ENCODE data around the gene EIF3L.

EIF3L gene

DNA sequence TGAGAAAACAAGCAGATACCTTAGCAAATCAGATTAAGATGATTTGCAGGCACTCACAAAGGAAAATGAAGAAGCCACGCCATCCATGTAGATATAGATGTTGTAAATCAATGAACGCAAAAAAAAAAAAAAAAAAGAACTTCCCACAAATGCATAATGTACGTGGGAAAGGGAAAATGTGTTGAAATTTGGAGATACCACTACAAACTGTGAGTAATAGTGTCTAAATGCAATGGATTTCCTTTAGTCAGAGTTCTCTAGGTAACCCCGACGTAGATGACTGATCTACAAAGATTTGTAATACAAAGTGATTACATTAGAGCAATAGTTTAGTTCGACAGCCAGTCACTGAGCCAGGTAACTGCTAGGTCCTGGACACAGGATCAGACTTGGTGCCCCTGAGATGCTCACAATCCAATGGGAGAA is 4.3 kb upstream of the EIF3L start:
- H3K9me2 ChIP-seq (replicated peaks; ENCODE audit: insufficient read depth, low read length), result no peaks in the 10 kb centered on the region
- no peaks in the 10 kb centered on the region for H3K9me3 ChIP-seq (ENCODE audit: insufficient read depth, low read length)
- H3K27ac ChIP-seq (ENCODE audit: low read depth, low read length), result 0 out of 2 replicates have a peak overlapping the region, but pooled peaks have one; percentile 28
- H3K36me3 ChIP-seq (ENCODE audit: low read length), result no peaks in the 10 kb centered on the region
- no peaks in the 10 kb centered on the region for H3K27me3 ChIP-seq (ENCODE audit: low read length)
- no peak for TF ChIP-seq EZH2phosphoT487 (conservative IDR thresholded peaks at IDR 0.05; ENCODE audit: low read length)
- TF ChIP-seq, protein P1, sequence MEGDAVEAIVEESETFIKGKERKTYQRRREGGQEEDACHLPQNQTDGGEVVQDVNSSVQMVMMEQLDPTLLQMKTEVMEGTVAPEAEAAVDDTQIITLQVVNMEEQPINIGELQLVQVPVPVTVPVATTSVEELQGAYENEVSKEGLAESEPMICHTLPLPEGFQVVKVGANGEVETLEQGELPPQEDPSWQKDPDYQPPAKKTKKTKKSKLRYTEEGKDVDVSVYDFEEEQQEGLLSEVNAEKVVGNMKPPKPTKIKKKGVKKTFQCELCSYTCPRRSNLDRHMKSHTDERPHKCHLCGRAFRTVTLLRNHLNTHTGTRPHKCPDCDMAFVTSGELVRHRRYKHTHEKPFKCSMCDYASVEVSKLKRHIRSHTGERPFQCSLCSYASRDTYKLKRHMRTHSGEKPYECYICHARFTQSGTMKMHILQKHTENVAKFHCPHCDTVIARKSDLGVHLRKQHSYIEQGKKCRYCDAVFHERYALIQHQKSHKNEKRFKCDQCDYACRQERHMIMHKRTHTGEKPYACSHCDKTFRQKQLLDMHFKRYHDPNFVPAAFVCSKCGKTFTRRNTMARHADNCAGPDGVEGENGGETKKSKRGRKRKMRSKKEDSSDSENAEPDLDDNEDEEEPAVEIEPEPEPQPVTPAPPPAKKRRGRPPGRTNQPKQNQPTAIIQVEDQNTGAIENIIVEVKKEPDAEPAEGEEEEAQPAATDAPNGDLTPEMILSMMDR (IDR thresholded peaks at IDR 0.05; ENCODE audit: insufficient read depth, low read length, poor library complexity, severe bottlenecking), result no peak
- peaks cover 14% of the 10 kb centered on the region for H3F3A ChIP-seq (ENCODE audit: insufficient read depth)
- peaks cover 33% of the 10 kb centered on the region for H3K79me2 ChIP-seq (ENCODE audit: insufficient read depth, low read length)
- peak overlapping the region; percentile 59 for H2AFZ ChIP-seq (ENCODE audit: low read depth, low read length, severe bottlenecking)
- no peaks in the 10 kb centered on the region; the same call in 1 of the 2 replicates for H4K20me1 ChIP-seq (ENCODE audit: low read depth, low read length)
- H3K4me3 ChIP-seq (ENCODE audit: insufficient read depth, low read length, poor library complexity, severe bottlenecking), result peak overlapping the region; percentile 51
- H3K4me2 ChIP-seq (ENCODE audit: low read depth, low read length, poor library complexity, severe bottlenecking), result peak overlapping the region; percentile 47
- H3K9ac ChIP-seq (ENCODE audit: low read length), result no peak overlapping the region

GRCh38 chr22:37846433-37846832 is 2.8 kb upstream of the EIF3L start:
- Histone ChIP-seq H3K79me2 (ENCODE audit: insufficient read depth, low read length) (peaks cover 49% of the 10 kb centered on the region), H3K9ac (ENCODE audit: low read length) (no peak overlapping the region), H2AFZ (ENCODE audit: low read depth, low read length, severe bottlenecking) (no peak overlapping the region), H3K36me3 (ENCODE audit: low read length) (no peaks in the 10 kb centered on the region), H3K9me3 (ENCODE audit: insufficient read depth, low read length) (no peaks in the 10 kb centered on the region), H3K4me2 (ENCODE audit: low read depth, low read length, poor library complexity, severe bottlenecking) (no peak overlapping the region), H4K20me1 (ENCODE audit: low read depth, low read length) (no peaks in the 10 kb centered on the region; the same call in 1 of the 2 replicates), H3K27me3 (ENCODE audit: low read length) (no peaks in the 10 kb centered on the region), H3K9me2 (replicated peaks; ENCODE audit: insufficient read depth, low read length) (no peaks in the 10 kb centered on the region), H3K27ac (ENCODE audit: low read depth, low read length) (no peak overlapping the region), H3F3A (ENCODE audit: insufficient read depth) (peaks cover 14% of the 10 kb centered on the region), H3K4me3 (ENCODE audit: insufficient read depth, low read length, poor library complexity, severe bottlenecking) (no peak overlapping the region)
- TF ChIP-seq EZH2phosphoT487 (conservative IDR thresholded peaks at IDR 0.05; ENCODE audit: low read length), result no peak
- TF ChIP-seq, protein P1 (IDR thresholded peaks at IDR 0.05; ENCODE audit: insufficient read depth, low read length, poor library complexity, severe bottlenecking), result no peak

DNA sequence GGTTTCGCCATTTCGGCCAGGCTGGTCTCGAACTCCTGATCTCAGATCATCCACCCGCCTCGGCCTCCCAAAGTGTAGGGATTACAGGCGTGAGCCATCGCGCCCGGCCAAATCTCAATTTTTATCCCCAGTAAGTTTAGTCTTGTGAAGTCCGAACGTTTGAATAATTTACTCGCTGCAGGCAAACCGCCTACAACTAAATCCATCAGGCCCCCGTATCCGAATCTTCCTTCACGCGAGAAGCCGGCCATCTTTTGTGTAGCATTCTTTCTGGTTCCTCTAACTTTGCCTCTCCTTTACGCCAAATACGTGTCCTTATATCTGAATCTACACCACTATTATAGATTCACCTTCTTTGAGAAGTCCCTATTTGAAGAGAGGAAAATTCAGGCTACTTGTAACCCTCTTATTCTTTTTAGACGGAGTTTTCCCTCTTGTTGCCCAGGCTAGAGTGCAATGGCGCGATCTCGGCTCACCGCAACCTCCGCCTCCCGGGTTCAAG is 581 bp upstream of the EIF3L start:
- Histone ChIP-seq H3K27me3 (ENCODE audit: low read length) (no peaks in the 10 kb centered on the region), H3K9ac (ENCODE audit: low read length) (peak overlapping the region; percentile 91), H3K4me2 (ENCODE audit: low read depth, low read length, poor library complexity, severe bottlenecking) (peak overlapping the region; percentile 97), H4K20me1 (ENCODE audit: low read depth, low read length) (no peaks in the 10 kb centered on the region; the same call in 1 of the 2 replicates), H3K4me3 (ENCODE audit: insufficient read depth, low read length, poor library complexity, severe bottlenecking) (peak overlapping the region; percentile 93), H3K9me2 (replicated peaks; ENCODE audit: insufficient read depth, low read length) (no peaks in the 10 kb centered on the region), H3K27ac (ENCODE audit: low read depth, low read length) (peak overlapping the region; percentile 43), H3F3A (ENCODE audit: insufficient read depth) (peaks cover 14% of the 10 kb centered on the region), H3K9me3 (ENCODE audit: insufficient read depth, low read length) (no peaks in the 10 kb centered on the region), H3K79me2 (ENCODE audit: insufficient read depth, low read length) (peaks cover 54% of the 10 kb centered on the region), H3K36me3 (ENCODE audit: low read length) (peaks cover 13% of the 10 kb centered on the region), H2AFZ (ENCODE audit: low read depth, low read length, severe bottlenecking) (no peak overlapping the region)
- TF ChIP-seq, protein P1 (IDR thresholded peaks at IDR 0.05; ENCODE audit: insufficient read depth, low read length, poor library complexity, severe bottlenecking), result no peak
- no peak for TF ChIP-seq EZH2phosphoT487 (conservative IDR thresholded peaks at IDR 0.05; ENCODE audit: low read length)
